ENCODE measurements around the gene BCAT1. TPM values are rescaled to one million over a fixed set of nuclear protein-coding genes. Genes with fewer than 3 reads are reported as not detected.

BCAT1 gene
- total and polyA plus RNA-seq, 8 donors: 1.3 to 33.0 (median 7.4) TPM

- WGBS, 5 donors: 94 to 100% (median 96%) methylated on average over 1 of the region's 1 CpG
- no peak for DNase-seq
- Histone ChIP-seq H3K4me3 (no peak overlapping the region), H3K27me3 (peaks cover 0 to 33% (median 11%) of the 10 kb centered on the region in 3 donors), H3K4me1 (peaks cover 16 to 22% (median 20%) of the 10 kb centered on the region in 4 donors), H3K36me3 (no peaks in the 10 kb centered on the region), H3K9me3 (no peaks in the 10 kb centered on the region), H3K27ac (no peak overlapping the region)
- intact Hi-C loops (cut with DNase I; ENCODE audit: low total_unique reads): no loop called here
- TF ChIP-seq POLR2AphosphoS5 (IDR thresholded peaks at IDR 0.05) (no peak), CTCF (IDR thresholded peaks at IDR 0.05) (no peak), EP300 (IDR thresholded peaks at IDR 0.05) (no peak), POLR2A (IDR thresholded peaks at IDR 0.05) (no peak)
These were observed 44.0 kb downstream of the BCAT1 start for GRCh38 chr12:24904871-24905270.

GRCh38 chr12:24903329-24904088, 45.4 kb downstream of the BCAT1 start:
- peaks cover 16 to 22% (median 20%) of the 10 kb centered on the region in 4 donors for H3K4me1 ChIP-seq
- no peaks in the 10 kb centered on the region for H3K9me3 ChIP-seq
- H3K36me3 ChIP-seq: no peaks in the 10 kb centered on the region
- H3K27ac ChIP-seq: peak overlapping the region in 4 of 5 donors; percentile 52 to 78 (median 60)
- intact Hi-C loops (cut with DNase I; ENCODE audit: low total_unique reads): no loop called here
- H3K27me3 ChIP-seq: peaks cover 0 to 33% (median 11%) of the 10 kb centered on the region in 3 donors
- DNase-seq: peak in 1 of 2 donors; percentile 44
- peak overlapping the region; percentile 48 to 79 (median 70) for H3K4me3 ChIP-seq
- WGBS, 5 donors: 11 to 31% (median 19%) methylated on average over 22 to 25 of the region's 25 CpGs
- TF ChIP-seq POLR2AphosphoS5 (IDR thresholded peaks at IDR 0.05): no peak
- TF ChIP-seq CTCF (IDR thresholded peaks at IDR 0.05): no peak
- TF ChIP-seq EP300 (IDR thresholded peaks at IDR 0.05): no peak
- TF ChIP-seq POLR2A (IDR thresholded peaks at IDR 0.05): no peak

- Histone ChIP-seq H3K9me3 (no peaks in the 10 kb centered on the region), H3K27ac (peak overlapping the region in 4 of 5 donors; percentile 52 to 78 (median 60)), H3K4me1 (peaks cover 16 to 22% (median 20%) of the 10 kb centered on the region in 4 donors), H3K36me3 (no peaks in the 10 kb centered on the region), H3K27me3 (peaks cover 0 to 33% (median 11%) of the 10 kb centered on the region in 3 donors), H3K4me3 (peak overlapping the region; percentile 48 to 79 (median 70))
- intact Hi-C loops (cut with DNase I; ENCODE audit: low total_unique reads): no loop called here
- 2 to 4% (median 3%) methylated on average over 59 to 74 of the region's 74 CpGs for WGBS, 5 donors
- TF ChIP-seq CTCF (IDR thresholded peaks at IDR 0.05): no peak
- no peak for TF ChIP-seq POLR2AphosphoS5 (IDR thresholded peaks at IDR 0.05)
- no peak for TF ChIP-seq EP300 (IDR thresholded peaks at IDR 0.05)
- TF ChIP-seq POLR2A (IDR thresholded peaks at IDR 0.05): no peak
- peak in 1 of 2 donors; percentile 57 for DNase-seq
These were observed 46.2 kb downstream of the BCAT1 start for GRCh38 chr12:24902511-24903328.
